Measurements from ENCODE around the gene TADA2A.
A peak's percentile ranks its signal among the peaks of the same experiment; 100 is the strongest.

TADA2A gene, protein sequence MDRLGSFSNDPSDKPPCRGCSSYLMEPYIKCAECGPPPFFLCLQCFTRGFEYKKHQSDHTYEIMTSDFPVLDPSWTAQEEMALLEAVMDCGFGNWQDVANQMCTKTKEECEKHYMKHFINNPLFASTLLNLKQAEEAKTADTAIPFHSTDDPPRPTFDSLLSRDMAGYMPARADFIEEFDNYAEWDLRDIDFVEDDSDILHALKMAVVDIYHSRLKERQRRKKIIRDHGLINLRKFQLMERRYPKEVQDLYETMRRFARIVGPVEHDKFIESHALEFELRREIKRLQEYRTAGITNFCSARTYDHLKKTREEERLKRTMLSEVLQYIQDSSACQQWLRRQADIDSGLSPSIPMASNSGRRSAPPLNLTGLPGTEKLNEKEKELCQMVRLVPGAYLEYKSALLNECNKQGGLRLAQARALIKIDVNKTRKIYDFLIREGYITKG
- 41.8 to 52.0 reads per million in 2 experiments for total RNA-seq

GRCh38 chr17:37406635-37407461 lies at the start of gene TADA2A, which contains the start of gene ACACA:
TSS of gene TADA2A (plus strand) at chr17:37406886. CDS start at chr17:37411366, 4,480 bp downstream.
TSS of gene ACACA (minus strand) at chr17:37406836. CDS start at chr17:37406299, 537 bp downstream.
- DNase-seq (ENCODE audit: low read depth): peak; percentile 45

DNA sequence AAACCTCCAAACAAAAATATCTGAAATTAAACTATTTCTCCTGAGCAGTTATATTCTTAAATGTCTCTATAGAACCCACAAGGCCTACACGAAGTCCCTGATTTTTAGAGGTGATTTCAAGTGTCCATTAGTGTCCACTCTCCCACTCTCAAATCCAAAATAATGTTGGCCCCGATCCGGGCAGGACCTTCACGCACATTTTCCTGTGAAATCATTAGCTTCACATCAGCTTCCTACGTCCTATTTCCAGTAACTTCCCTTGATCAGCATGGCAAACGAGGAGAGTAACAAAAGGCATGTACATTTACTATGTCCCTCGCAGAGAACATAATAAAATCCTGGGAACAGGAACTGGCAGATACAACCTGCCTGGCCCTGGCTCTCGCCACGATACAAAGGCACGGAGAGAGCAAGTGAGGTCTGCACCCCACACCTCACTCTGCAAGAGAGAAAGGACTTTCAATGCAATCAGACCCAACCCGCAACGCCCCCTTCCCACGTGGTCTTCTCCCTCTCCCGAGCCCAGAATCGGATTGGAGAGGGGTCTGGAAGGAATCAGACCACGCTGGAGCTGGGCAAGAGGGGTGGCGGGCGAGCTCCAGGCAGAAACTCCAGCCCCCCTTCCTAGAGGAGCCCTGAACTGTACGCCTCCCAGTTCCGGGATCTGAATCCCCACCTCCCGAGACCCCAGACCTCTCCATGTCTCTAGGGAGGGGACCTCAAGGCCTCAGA lies 48.4 kb upstream of the TADA2A start:
- no peak for DNase-seq (ENCODE audit: low read depth)

- DNase-seq (ENCODE audit: low read depth): peak; percentile 84
Observed at GRCh38 chr17:37358830-37359681, 47.6 kb upstream of the TADA2A start.

DNA sequence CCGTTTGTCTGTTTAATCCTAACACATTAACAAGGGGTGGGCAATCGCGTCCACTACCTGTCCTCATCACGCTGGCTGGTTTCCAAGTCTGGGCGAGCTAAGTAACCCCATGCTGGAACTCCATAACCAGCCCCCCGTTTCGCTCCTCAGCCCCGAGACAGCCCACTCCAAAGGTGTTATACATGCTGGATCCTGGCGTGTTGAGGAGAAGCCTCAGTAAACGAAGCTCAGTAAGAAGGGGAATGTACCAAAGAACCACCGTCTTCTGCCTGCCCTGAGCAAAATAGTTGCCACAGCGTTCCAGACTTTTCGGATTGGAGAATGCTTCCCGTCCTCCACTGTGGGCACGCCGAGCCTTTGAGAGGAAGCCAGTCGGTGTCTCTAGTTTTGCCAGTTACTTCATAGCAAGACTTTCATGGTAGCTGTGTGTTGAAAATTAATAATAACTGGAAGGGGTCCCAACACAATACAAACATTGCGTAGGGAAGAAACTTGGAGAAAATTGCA lies 47.0 kb upstream of the TADA2A start:
- DNase-seq (ENCODE audit: low read depth): no peak

- no peak for DNase-seq (ENCODE audit: low read depth)
Observed at GRCh38 chr17:37360632-37361031, 46.1 kb upstream of the TADA2A start.

- no peak for DNase-seq (ENCODE audit: low read depth)
Observed at GRCh38 chr17:37361543-37361942, 45.1 kb upstream of the TADA2A start.

- no peak for DNase-seq (ENCODE audit: low read depth)
Observed at GRCh38 chr17:37365589-37365988, 41.1 kb upstream of the TADA2A start.

- DNase-seq (ENCODE audit: low read depth): no peak
Observed at GRCh38 chr17:37368577-37368976, 38.1 kb upstream of the TADA2A start.

GRCh38 chr17:37373530-37374159 lies 33.0 kb upstream of the TADA2A start:
- DNase-seq (ENCODE audit: low read depth): peak; percentile 40

DNA sequence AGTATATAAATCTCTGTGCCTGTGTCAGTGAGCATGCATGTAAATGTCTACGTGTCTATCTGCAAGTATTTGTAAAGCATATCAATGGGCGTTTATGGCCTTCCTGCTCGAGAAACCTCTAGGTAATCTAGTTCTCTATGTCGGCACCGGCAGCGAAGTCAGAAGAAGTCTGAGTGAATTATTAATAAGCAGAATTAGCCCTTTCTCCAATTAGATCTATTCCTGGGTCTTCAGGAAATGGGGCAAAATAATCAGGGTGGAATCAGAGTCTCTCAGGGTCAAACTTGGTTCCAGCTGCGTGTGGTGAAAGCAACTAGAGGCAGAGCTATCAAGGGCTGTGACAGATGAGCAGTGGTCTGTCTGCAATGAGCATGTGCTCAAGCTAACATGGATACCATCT lies 31.0 kb upstream of the TADA2A start, which contains the start of gene C17orf78:
TSS of gene C17orf78 (plus strand) at position 280 of the 400 bp plus-strand sequence. CDS start at position 388, 108 bp downstream.
- DNase-seq (ENCODE audit: low read depth): no peak

GRCh38 chr17:37382056-37382455 lies 24.6 kb upstream of the TADA2A start:
- DNase-seq (ENCODE audit: low read depth): no peak

GRCh38 chr17:37384560-37385149 lies 22.0 kb upstream of the TADA2A start:
- DNase-seq (ENCODE audit: low read depth): no peak

- DNase-seq (ENCODE audit: low read depth): no peak
Observed at GRCh38 chr17:37385474-37385990, 21.2 kb upstream of the TADA2A start.

GRCh38 chr17:37386462-37386861 lies 20.2 kb upstream of the TADA2A start:
- no peak for DNase-seq (ENCODE audit: low read depth)

- DNase-seq (ENCODE audit: low read depth): no peak
Observed at GRCh38 chr17:37388266-37388665, 18.4 kb upstream of the TADA2A start.

GRCh38 chr17:37389160-37389559 lies 17.5 kb upstream of the TADA2A start:
- no peak for DNase-seq (ENCODE audit: low read depth)

- DNase-seq (ENCODE audit: low read depth): no peak
Observed at GRCh38 chr17:37391146-37391545, 15.5 kb upstream of the TADA2A start.

GRCh38 chr17:37392024-37392590 lies 14.6 kb upstream of the TADA2A start:
- no peak for DNase-seq (ENCODE audit: low read depth)

- no peak for DNase-seq (ENCODE audit: low read depth)
Observed at GRCh38 chr17:37393352-37393751, 13.3 kb upstream of the TADA2A start.

Measured in T follicular helper cell (primary cell).